Pulmonary artery endothelial cell (primary cell): ENCODE data around the gene CLEC16A. TPM values are rescaled to one million over a fixed set of nuclear protein-coding genes. Genes with fewer than 3 reads are reported as not detected.

Experiments used
- DNase-seq: peaks from one replicate; pipeline ENCODE4 v3.0.0-alpha.2; 2011; ENCODE audit warnings: low read depth, low spot score
- total RNA-seq: library from RNA; depleted of rRNA; stranded (reverse); fragments of >200 nt; gene quantifications from 2 replicates; pipeline ENCODE4 v1.2.3, GENCODE V29; 2014

CLEC16A gene
- total RNA-seq, 1 donor from 2014 or later = 13.0 TPM

- DNase-seq = no peak
Measured at GRCh38 chr16:11080327-11080967, 136.1 kb downstream of the CLEC16A start.

DNA sequence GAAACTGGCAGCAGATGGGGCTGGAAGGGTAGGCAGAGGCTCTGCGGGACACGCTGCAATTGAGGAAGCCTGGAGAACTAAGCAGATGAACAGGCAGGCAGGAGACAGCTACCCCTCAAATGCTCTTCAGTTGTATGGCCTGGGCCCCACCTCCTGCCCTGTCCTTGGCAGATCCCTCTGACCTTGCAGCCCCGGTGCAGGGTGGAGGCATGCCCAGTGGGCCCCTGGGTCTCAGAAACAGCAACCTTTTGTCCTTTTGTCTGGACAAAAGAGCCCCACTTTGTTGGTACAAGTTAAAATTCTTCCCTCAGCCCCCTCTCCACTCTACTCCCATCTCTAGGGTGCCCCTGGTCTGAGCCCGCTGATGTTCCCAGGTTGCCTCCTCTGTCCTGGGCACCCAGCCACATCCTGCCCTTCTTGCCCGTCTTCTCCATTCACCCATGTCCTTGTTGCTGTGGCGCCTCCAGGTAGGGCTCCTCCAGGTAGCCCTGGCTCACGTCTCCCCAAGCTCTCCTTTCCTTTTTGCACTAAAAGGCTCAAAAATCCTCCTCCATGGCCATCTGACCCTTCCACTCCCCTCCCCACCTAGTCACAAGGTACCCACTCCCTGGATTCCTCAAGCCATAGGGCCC lies 136.8 kb downstream of the CLEC16A start:
- DNase-seq = no peak

DNA sequence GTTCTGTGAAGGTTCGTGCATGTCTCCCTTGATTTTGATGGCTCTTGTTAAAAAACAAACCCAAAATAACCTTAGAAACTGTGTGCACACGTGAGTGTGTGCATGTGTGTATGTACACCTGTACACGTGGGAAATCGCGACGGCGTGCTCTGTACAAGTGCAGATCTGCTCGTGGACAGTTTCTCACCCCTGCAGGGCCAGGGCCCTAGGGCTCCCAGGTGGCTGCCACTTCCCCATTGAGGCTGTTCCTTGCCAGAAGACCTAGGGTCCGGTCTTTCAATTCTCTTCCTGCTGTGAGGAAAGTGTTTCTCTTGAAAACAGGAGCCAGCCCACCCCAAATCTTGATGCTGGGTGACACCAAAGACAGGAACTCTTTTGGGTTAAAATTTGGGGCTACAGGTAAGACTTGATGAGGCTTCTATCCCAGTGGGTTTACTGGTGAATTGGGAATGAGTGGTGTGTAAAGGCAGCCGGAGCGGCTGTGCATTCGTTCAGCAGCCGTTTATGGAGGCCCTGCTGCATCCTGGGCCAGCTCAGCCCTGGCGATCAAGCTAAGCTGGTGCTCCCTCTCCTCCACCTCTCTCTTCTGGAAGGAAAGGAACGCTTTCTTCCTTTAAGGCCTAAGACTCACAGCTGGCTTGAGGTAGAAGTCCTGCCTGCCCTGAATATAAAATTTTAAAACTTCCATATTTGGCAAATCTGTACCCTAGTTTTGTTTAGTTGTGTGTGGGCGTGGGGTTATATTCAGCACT lies 137.9 kb downstream of the CLEC16A start:
- no peak for DNase-seq

DNA sequence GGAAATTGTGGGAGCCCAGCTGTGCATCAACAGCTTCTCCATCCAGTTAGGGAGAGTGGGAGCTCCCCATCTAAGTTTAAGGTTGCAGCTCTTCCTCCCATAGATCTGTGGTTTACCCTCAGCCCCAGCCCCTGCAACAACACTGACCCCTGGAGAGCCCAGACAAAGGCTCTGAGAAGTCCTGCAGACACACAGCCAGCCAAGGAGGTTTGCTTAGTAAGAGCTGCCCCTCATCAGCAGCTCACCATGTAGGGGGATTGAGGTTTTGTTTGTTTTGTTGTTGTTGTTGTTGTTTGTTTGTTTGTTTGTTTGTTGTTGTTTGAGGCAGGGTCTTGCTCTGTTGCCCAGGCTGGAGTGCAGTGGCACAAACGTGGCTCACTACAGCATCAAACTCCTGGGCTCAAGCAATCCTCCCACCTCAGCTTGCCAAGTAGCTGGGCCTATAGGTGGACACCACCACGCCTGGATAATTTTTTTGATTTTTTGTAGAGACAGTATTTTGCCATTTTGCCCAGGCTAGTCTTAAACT lies 138.6 kb downstream of the CLEC16A start:
- no peak for DNase-seq

GRCh38 chr16:11084484-11084875 lies 140.1 kb downstream of the CLEC16A start:
- DNase-seq = no peak

GRCh38 chr16:11084876-11085485 lies 140.6 kb downstream of the CLEC16A start:
- no peak for DNase-seq

GRCh38 chr16:11085916-11086315 lies 141.6 kb downstream of the CLEC16A start:
- DNase-seq = no peak

DNA sequence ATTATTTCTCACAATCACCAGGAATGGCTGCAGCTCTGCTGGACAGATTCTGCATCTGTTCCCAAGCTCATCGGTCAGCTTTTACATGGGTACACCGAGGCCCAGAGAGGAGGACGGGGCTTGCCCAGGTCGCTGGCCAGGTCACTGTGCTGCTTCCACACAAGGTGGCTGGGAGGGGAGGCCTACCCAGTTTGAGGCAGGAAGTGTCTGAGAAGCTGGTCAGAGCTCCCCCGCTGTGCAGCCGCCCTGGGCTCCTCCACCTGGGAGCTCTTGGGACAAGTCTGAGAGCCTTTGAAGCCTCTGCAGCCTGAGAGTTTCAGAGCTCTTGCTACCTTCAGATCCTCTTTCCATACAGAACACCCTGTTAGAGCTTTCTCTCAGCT lies 143.3 kb downstream of the CLEC16A start:
- no peak for DNase-seq

- no peak for DNase-seq
Measured at GRCh38 chr16:11088074-11088730, 143.8 kb downstream of the CLEC16A start.

GRCh38 chr16:11088831-11089230 lies 144.5 kb downstream of the CLEC16A start:
- DNase-seq = no peak

GRCh38 chr16:11089504-11090124 lies 145.2 kb downstream of the CLEC16A start:
- no peak for DNase-seq

DNA sequence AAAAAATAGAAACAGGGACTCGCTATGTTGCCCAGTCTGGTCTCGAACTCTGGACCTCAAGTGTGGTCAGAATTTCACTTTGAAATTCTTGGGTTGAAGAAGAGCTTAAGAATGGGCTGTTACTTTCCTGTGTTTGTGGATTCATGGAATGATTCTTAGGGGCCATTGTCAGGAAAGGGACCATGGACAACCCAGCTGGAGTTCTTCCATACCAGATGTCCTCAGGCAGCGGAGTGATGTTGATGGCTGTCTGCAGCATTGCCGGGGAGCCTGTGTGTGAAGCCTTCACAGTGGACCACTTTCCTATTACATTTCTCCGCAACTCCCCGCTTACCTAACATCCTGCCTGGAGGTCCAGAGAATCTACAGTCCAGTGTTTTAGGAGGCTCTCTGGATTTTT lies 145.9 kb downstream of the CLEC16A start:
- DNase-seq = no peak

DNA sequence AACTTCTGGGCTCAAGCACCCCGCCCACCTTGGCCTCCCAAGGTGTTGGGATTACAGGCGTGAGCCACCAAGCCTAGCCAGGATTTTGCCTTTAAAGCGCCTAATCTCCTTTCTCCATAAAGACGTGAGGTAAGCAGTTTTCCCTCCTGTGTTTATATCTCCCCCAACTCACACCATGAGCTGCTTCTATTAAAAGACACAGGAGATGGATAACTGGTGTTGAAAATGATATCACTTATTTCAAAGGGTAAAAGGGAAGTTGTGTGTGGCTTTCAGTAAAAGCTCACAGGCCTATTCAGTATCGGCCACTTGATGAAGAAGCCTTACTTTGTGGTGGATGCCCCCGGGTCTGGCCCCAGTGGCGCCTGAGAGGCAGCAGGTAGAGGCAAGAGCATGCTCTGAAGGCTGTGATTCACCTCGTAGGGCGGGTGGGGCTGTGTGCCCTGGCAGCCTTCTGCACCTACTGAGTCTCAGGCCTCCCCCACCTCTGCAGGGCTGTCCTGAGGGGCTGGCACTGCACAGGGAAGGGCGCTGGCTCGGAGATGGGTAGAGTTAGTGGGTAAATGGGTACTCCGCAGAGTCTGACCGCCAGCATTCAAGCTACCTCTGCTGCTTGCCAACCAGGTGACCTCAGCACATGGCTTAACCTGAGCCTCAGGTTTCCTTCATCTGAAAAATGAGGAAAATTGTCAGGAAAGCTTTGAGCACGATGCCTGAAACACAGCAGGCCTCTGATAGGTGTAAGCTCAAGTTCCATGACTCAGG lies 146.8 kb downstream of the CLEC16A start:
- no peak for DNase-seq

DNA sequence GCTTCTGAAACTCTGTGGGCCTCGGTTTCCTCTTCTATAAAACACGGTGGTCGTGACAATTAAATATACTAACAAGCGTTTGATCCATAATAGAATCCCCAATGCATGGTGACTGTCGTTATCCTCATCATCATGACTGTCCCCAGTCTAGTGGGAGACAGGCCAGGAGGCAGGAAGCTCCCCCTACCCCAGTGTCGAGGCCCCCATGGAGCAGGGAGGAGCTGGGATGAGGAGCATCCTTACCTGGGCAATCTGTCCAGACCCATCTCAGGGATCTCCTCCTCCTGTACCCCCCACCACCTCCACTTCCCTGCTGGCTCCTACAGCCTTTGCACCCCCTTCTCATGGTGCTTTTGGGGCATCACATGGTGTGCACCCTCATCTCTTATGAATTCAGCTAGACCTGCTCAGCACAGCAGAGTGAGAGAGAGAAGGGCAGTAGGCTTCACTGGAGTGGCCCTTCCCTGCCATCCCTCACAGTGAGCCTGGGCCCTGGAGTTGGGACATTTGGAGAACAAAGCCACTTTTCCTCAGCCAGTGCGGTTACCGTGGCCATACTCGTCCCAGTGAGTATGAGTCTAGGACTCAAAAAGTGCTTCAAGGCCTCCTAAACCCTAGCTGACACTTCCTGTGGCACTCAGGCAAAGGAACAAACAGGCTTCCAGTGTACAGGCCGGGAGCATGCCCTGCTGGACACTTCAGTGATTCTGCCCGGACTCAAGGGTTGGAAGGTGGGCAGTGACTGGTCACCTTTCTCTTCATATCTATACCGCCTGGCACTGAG lies 148.6 kb downstream of the CLEC16A start:
- DNase-seq = no peak

- no peak for DNase-seq
Measured at GRCh38 chr16:11093572-11094074, 149.3 kb downstream of the CLEC16A start.

- DNase-seq = no peak
Measured at GRCh38 chr16:11094075-11094856, 149.9 kb downstream of the CLEC16A start.

- no peak for DNase-seq
Measured at GRCh38 chr16:11094857-11095565, 150.6 kb downstream of the CLEC16A start.

DNA sequence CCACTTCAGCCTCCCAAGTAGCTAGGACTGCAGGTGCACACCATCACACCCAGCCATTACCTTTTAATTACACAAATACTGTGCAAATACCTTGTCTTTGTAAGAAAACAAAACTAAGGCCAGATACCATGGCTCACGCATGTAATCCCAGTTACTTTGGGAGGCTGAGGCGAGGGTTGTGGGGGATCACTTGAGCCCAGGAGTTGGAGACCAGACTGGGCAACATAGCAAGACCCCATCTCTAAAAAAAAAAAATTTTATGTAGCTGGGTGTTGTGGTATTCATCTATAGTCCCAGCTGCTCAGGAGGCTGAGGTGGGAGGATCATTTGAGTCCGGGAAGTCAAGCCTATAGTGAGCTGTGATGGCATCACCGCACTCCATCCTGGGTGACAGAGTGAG lies 151.6 kb downstream of the CLEC16A start:
- DNase-seq = no peak
